Measurements from ENCODE around the gene JADE1. TPM values are rescaled to one million over a fixed set of nuclear protein-coding genes. Genes with fewer than 3 reads are reported as not detected.

JADE1 gene
- total RNA-seq (10 to 100 TPM; 15.9 to 17.6 TPM), polyA plus RNA-seq (1 to 10 TPM; 5.0 TPM)

DNA sequence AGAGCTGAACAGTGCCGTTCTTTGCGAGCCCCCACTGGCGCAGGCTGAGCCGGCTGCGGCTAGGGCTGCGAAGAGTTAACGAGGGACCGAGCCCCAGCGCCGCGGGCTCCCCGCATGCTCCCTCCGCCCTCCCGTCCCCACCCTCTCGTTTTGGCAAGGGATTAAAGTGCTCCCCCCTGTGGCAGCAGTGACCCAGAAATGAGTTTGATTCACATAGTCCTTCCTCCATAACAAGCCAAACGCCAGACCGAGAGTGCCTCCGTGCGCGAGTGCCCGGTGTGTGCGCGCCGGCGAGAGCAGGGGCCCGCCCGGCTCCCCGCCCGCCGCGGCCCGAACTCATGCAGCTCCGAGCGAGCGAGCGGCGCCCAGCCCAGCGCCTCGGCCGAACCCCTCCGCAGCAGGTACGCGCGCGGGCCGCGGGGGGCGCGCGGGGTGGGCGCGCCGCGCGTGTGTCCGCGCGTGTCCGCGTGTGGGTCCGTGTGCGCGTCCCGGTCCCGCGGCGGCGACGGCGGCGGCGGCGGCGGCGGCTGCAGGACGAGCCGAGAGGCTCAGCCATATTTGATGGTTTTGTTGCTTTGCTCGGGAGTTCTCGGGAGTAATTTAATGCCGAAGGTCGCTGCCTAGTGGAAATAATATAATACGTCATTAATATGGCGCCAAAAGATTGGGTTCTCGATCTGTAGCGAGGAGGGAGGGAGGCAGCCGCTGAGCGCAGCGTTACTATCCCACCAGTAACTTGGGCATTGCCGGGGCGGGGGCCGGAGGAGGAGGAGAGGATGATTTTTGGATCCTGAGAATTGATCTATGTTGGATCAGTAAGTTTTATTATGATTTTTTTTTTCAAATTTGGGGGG, at the start of gene JADE1:
Gene JADE1, plus strand, starts transcription at position 224 of the 854 bp plus-strand sequence. CDS start 22,059 bp downstream, outside the sequence.
- Histone ChIP-seq H3K27me3 (ENCODE audit: control insufficient read depth in 4 of 4, insufficient read depth in 4 of 4, low read length in 3 of 4) (no peaks in the 10 kb centered on the region), H3K27ac (ENCODE audit: low read depth in 1 of 2, low read length in 2 of 2) (peak within 1 kb of the TSS; percentile 90 to 98), H3K36me3 (ENCODE audit: control insufficient read depth in 4 of 4, insufficient read depth in 3 of 4, low read depth in 1 of 4, low read length in 3 of 4) (no peaks in the 10 kb centered on the region), H3K9ac (ENCODE audit: low read depth in 1 of 2, low read length in 2 of 2) (peak within 1 kb of the TSS; percentile 85 to 92), H3K4me3 (ENCODE audit: low read depth in 1 of 3, low read length in 3 of 3) (peak within 1 kb of the TSS; percentile 88 to 98 (median 92)), H3K4me1 (ENCODE audit: control insufficient read depth in 4 of 4, insufficient read depth in 4 of 4, low read length in 3 of 4) (peaks cover 2 to 21% (median 7%) of the 10 kb centered on the region in 4 donors), H3K9me3 (ENCODE audit: control insufficient read depth in 4 of 4, low read length in 3 of 4) (no peaks in the 10 kb centered on the region)
- TF ChIP-seq HNF4G (IDR thresholded peaks at IDR 0.05), result no peak
- no peak for TF ChIP-seq GABPA (IDR thresholded peaks at IDR 0.05 in 1 of 2, conservative IDR thresholded peaks at IDR 0.05 in 1 of 2)
- peak; percentile 45 for TF ChIP-seq SP1 (IDR thresholded peaks at IDR 0.05)
- TF ChIP-seq HNF4A (conservative IDR thresholded peaks at IDR 0.05), result peak; percentile 15 to 30
- TF ChIP-seq, protein P1, sequence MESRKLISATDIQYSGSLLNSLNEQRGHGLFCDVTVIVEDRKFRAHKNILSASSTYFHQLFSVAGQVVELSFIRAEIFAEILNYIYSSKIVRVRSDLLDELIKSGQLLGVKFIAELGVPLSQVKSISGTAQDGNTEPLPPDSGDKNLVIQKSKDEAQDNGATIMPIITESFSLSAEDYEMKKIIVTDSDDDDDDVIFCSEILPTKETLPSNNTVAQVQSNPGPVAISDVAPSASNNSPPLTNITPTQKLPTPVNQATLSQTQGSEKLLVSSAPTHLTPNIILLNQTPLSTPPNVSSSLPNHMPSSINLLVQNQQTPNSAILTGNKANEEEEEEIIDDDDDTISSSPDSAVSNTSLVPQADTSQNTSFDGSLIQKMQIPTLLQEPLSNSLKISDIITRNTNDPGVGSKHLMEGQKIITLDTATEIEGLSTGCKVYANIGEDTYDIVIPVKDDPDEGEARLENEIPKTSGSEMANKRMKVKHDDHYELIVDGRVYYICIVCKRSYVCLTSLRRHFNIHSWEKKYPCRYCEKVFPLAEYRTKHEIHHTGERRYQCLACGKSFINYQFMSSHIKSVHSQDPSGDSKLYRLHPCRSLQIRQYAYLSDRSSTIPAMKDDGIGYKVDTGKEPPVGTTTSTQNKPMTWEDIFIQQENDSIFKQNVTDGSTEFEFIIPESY (IDR thresholded peaks at IDR 0.05), result no peak
- no peak for TF ChIP-seq RXRA (IDR thresholded peaks at IDR 0.05)
- TF ChIP-seq, protein P2, sequence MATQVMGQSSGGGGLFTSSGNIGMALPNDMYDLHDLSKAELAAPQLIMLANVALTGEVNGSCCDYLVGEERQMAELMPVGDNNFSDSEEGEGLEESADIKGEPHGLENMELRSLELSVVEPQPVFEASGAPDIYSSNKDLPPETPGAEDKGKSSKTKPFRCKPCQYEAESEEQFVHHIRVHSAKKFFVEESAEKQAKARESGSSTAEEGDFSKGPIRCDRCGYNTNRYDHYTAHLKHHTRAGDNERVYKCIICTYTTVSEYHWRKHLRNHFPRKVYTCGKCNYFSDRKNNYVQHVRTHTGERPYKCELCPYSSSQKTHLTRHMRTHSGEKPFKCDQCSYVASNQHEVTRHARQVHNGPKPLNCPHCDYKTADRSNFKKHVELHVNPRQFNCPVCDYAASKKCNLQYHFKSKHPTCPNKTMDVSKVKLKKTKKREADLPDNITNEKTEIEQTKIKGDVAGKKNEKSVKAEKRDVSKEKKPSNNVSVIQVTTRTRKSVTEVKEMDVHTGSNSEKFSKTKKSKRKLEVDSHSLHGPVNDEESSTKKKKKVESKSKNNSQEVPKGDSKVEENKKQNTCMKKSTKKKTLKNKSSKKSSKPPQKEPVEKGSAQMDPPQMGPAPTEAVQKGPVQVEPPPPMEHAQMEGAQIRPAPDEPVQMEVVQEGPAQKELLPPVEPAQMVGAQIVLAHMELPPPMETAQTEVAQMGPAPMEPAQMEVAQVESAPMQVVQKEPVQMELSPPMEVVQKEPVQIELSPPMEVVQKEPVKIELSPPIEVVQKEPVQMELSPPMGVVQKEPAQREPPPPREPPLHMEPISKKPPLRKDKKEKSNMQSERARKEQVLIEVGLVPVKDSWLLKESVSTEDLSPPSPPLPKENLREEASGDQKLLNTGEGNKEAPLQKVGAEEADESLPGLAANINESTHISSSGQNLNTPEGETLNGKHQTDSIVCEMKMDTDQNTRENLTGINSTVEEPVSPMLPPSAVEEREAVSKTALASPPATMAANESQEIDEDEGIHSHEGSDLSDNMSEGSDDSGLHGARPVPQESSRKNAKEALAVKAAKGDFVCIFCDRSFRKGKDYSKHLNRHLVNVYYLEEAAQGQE (IDR thresholded peaks at IDR 0.05), result no peak
- TF ChIP-seq RAD21 (IDR thresholded peaks at IDR 0.05), result peak; percentile 75 to 81
- TF ChIP-seq JUND (IDR thresholded peaks at IDR 0.05), result peak in 1 of 2 donors; percentile 9
- TF ChIP-seq TAF1 (conservative IDR thresholded peaks at IDR 0.05), result peak; percentile 78
- TF ChIP-seq, protein P3, sequence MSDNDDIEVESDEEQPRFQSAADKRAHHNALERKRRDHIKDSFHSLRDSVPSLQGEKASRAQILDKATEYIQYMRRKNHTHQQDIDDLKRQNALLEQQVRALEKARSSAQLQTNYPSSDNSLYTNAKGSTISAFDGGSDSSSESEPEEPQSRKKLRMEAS (IDR thresholded peaks at IDR 0.05), result no peak
- TF ChIP-seq YY1 (IDR thresholded peaks at IDR 0.05), result peak; percentile 92
- TF ChIP-seq, protein P4, sequence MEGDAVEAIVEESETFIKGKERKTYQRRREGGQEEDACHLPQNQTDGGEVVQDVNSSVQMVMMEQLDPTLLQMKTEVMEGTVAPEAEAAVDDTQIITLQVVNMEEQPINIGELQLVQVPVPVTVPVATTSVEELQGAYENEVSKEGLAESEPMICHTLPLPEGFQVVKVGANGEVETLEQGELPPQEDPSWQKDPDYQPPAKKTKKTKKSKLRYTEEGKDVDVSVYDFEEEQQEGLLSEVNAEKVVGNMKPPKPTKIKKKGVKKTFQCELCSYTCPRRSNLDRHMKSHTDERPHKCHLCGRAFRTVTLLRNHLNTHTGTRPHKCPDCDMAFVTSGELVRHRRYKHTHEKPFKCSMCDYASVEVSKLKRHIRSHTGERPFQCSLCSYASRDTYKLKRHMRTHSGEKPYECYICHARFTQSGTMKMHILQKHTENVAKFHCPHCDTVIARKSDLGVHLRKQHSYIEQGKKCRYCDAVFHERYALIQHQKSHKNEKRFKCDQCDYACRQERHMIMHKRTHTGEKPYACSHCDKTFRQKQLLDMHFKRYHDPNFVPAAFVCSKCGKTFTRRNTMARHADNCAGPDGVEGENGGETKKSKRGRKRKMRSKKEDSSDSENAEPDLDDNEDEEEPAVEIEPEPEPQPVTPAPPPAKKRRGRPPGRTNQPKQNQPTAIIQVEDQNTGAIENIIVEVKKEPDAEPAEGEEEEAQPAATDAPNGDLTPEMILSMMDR (IDR thresholded peaks at IDR 0.05; ENCODE audit: low read depth, low read length, missing input control), result peak; percentile 61
- peak; percentile 92 for DNase-seq (ENCODE audit: low spot score)
- WGBS, result under 1% methylated on average over 91 of the region's 91 CpGs

DNA sequence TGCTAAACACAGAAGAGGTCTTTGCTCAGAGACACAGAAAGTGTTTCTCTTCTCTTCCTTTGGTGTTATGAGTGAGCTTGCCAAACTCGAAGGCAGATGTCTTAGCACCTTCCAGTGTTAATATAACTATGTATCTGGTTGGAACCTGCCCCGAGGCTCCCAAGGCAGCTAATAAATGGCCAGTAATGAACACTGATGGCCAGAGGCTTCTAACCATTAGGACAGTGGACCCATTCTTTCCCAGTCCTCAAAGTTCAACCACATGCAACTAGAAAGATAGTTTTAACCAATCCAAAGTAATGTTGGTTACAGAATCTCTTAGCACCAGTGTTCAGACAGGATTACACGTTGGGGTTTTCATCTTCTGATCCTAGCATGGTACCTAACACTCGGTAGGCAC, 42.7 kb upstream of the JADE1 start:
- WGBS, result 74% methylated on average over 4 of the region's 4 CpGs
- TF ChIP-seq HNF4G (IDR thresholded peaks at IDR 0.05), result no peak
- no peak for TF ChIP-seq RXRA (IDR thresholded peaks at IDR 0.05)
- no peak for TF ChIP-seq SP1 (IDR thresholded peaks at IDR 0.05)
- TF ChIP-seq, protein P2 (IDR thresholded peaks at IDR 0.05), result no peak
- TF ChIP-seq FOXA2 (IDR thresholded peaks at IDR 0.05), result no peak
- TF ChIP-seq RAD21 (IDR thresholded peaks at IDR 0.05), result no peak
- TF ChIP-seq, protein P4 (IDR thresholded peaks at IDR 0.05; ENCODE audit: low read depth, low read length, missing input control), result no peak
- no peak for TF ChIP-seq YY1 (IDR thresholded peaks at IDR 0.05)
- no peak for TF ChIP-seq GABPA (IDR thresholded peaks at IDR 0.05 in 1 of 2, conservative IDR thresholded peaks at IDR 0.05 in 1 of 2)
- TF ChIP-seq JUND (IDR thresholded peaks at IDR 0.05), result no peak
- H3K36me3 ChIP-seq (ENCODE audit: control insufficient read depth in 4 of 4, insufficient read depth in 3 of 4, low read depth in 1 of 4, low read length in 3 of 4), result no peaks in the 10 kb centered on the region
- no peak overlapping the region for H3K4me3 ChIP-seq (ENCODE audit: low read depth in 1 of 3, low read length in 3 of 3)
- no peak overlapping the region for H3K27ac ChIP-seq (ENCODE audit: low read depth in 1 of 2, low read length in 2 of 2)
- no peaks in the 10 kb centered on the region for H3K4me1 ChIP-seq (ENCODE audit: control insufficient read depth in 4 of 4, insufficient read depth in 4 of 4, low read length in 3 of 4)
- no peak for DNase-seq (ENCODE audit: low spot score)
- H3K9me3 ChIP-seq (ENCODE audit: control insufficient read depth in 4 of 4, low read length in 3 of 4), result no peaks in the 10 kb centered on the region
- no peak overlapping the region for H3K9ac ChIP-seq (ENCODE audit: low read depth in 1 of 2, low read length in 2 of 2)
- H3K27me3 ChIP-seq (ENCODE audit: control insufficient read depth in 4 of 4, insufficient read depth in 4 of 4, low read length in 3 of 4), result no peaks in the 10 kb centered on the region
